Activated CD4-positive, alpha-beta T cell treated with anti-CD3 and anti-CD28 coated beads for 1 hour (primary cell): ENCODE data around the gene LIMK1.
"Not testable (repeated sequence)": the region's sequence is repeated elsewhere in the genome, so short reads cannot be mapped to it uniquely, and the experiment has no call there.

Experiments
- DNase-seq: peaks from one replicate; pipeline ENCODE4 v3.0.0-alpha.2; 2020

The LIMK1 gene

DNA sequence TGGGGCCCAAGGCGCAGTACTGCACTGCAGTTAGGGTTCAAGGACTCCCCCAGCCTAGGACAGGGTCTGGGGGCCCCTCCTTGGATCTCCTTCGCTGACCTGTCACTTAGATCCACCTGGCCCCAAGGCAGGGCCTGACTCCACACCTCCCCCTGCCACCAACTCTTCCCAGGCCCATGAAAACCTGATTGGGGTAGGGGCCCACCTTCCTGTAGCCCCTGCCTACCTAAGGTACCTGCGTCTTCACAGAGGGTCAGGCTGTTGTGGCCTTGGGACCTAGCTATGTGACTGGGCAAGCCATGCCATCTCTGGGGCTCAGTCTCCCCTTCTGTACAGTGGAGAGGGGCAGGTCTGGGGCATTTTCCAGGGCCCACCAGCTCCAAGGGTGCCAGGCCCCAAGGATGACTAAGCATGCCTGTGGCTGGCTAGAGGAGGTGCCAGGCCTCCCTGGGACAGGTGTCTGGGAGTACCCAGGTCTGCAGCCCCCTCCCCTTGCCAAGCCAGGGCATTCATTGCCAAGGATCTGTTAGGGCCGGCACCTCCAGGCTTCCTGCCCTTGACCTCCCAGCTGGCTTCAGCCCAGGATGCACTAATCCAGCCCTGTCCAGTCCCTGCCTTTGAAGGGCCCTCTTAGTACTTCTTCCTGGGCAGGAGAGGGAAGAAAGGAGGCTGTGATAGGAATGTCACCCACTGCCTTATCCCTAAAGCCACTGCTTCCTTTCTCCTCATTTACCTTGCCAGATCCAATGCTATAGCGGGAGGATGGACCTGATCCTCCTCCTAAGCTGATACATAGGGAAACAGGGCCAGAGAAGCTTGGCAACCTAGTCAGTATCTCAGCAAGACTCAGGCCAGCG lies 1.3 kb downstream of the LIMK1 start:
- no peak for DNase-seq

DNA sequence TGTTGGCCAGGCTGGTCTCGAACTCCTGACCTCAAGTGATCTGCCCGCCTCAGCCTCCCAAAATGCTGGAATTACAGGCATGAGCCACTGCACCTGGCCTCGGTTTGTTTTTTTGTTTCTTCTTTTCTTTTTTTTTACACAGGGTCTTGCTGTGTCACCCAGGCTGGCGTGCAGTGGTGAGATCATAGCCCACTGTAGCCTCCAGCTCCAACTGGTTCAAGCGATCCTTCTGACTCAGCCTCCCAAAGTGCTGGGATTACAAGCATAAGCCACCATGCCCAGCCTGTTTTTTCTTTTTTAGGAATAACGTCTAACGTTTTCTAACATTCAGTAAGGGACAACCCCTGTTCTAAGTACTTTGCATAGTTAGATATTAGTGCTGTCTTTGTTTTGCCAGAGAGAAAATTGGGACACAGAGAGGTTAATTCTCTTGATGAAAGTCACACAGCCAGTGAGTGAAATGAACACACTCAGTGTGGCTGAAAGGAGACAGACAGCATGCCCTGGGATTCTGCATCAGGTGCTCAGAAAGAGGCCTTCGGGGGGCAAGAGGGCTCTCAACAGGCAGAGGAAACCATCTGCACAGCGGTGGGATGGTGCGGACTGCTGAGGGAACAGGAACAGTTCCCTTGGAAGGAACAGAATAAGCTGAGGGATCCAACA lies 4.3 kb downstream of the LIMK1 start:
- DNase-seq, result no peak

DNA sequence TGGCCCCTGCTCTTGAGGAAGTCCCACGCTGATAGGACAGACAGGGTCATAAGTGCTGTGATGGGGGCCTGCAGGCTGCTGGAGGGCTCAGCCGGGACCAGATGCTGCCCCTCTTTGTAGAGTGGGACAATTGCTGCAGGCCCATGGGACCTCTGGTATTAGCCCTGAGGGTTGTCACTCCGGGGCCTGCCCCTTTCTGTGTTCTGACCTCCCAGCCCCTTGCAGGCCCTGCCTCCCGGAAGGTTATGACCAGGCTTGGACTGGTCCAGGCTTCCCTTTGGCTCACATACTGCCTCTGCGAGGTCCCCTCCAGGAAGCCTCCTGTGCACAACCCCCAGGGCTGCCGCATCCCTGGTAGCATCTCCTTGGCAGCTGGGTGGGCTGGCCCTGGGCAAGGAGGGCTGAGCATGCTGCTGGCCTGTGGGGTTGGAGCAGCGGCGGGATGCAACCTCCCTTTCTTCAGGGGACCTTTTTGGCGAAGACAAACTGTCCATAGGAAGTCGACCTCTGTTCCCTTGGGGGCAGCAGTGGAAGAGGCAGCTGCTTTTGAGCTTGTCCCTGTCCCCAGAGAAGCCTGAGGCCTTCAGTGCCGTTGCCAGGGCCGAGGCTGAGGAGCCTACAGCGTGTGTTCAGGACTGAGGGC lies 8.8 kb downstream of the LIMK1 start:
- DNase-seq, result no peak

DNA sequence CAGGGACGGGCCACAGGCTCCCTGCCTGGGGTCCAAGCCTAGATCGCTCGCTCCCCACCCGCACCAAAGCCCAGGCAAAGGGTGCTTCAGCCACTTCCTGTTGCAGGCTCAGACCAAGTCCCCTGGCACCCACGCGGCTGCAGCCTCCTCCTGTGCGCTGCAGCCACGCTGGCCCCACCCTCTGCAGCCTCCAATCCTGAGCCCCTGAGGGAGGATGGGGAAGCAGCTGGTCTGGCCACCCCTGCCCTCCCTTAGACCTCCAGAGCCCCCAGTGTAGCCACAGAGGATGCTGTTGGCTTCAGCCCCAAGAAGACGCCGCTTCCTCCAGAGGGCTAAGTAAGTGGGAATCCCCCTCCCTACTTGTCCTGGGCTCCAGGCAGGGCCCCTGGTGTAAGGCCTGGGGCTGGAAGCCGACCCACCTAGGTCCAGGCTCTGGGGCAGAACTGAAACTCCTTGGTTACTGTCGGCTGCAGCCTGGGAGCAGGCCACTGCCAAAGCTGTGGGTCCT lies 9.4 kb downstream of the LIMK1 start:
- no peak for DNase-seq

DNA sequence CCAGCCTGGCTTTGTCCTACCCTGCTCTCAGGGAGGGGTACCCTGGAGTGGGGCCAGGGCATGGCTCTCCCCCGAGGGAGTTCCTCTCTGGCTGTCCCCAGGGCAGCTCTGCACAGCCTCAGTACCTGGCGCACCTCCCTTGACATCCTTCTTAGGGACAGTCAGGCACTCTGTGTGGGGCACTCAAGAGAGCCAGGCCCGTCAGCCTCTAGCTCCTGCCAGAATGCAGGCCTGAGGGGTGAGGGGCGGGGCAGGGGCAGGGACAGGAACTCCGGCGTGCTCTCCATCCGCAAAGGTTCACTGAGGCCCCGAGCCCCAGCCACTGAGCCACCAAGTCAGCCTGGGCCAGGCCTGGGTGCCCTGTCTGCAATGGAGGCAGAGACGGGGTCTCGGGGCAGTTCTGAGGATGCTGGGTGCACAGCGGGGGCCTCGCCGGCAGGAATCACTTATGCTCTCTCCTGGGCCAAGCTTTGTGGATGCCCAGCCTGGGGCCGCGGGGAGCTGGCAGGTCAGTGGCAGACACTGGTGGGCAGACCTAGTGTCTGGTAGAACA lies 10.1 kb downstream of the LIMK1 start:
- no peak for DNase-seq

DNA sequence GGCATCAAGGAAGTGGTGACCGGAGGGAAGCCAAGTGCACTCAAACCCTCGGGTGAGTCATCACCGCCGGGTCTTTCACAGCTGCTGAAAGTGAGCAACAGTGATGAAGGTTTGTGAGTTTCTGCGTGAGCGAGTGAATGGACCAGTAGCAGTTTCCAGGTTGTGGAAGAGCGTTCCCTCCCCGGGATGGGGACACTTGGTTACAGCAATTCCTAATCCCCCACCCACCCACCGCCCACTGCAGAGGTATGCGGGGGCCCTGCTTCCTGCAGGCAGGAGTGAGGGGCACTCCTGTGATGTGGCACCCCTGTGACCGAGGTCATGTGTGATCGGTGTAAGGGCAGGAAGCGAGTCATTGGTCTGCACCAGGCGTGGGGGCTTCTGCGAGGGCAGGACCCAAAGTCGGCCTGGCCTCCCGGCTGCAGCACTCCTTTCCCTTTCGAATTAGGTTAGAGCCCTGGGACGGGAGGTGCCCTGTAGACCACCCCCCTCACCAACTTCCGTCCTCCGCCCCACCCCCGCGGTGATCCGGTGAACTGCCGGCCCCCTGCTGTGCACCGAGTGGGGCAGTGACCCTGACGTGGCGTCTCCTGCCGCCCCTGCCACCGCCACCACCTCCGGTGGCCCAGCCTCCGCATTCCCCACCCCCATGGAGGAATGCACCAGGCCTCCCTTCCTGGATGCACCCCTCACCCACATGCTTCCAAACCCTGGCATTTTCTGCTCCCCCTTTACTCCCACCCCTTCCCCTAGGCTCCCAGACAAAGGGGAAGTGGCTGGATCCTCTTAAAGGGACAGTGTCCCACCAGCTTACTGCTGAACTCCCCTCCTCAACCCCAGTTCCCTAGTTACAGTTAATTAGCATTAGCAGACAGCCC lies 10.9 kb downstream of the LIMK1 start:
- peak; percentile 55 for DNase-seq

DNA sequence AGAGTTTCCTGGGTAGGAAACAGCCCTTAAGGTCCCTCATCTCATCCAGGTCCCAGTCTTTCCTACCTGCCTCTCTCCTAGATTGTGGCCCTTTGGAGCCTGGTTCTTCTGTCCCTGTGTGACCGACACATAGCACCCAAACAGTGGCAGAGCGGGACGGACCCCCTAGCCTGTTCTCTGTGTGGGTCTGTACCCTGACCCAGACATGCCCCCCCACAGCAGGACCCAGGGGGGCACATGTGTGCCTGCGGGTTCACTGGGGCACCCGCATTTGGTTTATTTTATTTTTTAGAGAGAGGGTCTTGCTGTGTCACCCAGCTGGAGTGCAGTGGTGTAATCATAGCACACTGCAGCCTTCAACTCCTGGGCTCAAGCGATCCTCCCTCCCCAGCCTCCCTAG lies 11.5 kb downstream of the LIMK1 start:
- no peak for DNase-seq

DNA sequence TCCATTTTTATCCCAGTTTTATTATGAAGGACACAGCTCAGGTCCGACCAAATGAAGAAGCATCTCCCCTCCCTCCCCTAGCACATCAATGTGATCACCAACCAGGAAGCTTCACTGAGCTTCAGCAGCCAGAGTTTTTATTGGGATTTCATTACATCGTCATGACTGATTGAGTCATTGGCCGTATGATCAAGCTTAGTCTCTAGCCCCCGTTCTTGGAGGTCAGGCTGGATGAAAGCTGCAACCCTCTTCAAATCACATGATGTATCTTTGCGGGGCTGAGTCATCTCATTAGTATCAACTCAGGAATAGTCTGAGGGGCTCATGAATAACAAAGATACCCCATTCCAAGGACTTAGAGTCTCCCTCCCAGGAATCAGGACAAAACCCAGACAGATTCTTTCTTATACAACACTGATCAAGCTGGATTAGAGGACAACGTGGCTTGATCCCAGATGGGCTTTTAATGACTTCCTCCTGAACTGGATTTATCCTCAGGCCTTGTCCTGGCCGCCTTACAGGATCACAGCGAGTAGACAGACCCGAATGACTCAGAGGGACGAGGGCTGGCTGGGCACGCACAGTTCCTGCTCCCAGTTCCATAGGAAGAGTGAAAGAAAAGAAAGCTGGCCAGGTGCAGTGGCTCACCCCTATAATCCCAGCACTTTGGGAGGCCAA lies 14.5 kb downstream of the LIMK1 start:
- DNase-seq, result no peak

DNA sequence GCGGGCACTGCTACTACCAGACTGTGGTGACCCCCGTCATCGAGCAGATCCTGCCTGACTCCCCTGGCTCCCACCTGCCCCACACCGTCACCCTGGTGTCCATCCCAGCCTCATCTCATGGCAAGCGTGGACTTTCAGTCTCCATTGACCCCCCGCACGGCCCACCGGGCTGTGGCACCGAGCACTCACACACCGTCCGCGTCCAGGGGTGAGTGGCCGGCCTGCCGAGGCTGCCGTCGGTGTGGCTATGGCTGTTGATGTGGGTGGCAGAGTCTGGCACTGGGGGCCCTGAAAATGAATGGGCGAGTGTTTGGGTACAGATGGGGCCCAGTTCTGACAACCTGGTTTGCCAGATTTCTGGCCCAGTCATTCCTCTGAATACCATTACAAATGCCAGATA lies 15.4 kb downstream of the LIMK1 start:
- no peak for DNase-seq

DNA sequence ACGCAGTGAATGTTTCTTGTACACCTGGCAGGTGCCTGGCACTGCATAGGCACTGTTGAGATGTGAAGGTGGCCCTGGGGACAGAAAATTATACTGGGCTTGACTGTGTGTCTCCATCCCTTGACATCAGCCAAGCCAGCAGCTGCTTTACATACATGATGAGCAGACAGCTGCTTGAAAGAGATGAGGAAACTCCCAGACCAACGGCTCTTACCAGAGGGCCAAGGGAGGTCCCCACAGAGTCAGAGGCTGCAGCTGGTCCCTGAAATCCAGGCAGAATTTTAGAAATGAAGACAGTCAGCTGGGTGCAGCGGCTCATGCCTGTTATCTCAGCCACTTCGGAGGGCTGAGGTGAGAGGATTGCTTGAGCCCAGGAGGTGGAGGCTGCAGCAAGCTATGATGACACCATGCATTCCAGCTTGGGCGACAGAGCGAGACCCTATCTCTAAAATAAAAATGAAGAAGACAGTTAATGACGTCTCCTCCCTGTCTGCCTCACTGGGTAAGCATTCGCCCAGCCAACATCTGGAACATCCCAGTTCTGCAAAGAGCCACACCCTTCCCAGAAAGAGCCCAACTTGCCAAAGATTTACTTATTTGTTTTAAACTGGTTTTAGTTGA lies 17.6 kb downstream of the LIMK1 start:
- no peak for DNase-seq

DNA sequence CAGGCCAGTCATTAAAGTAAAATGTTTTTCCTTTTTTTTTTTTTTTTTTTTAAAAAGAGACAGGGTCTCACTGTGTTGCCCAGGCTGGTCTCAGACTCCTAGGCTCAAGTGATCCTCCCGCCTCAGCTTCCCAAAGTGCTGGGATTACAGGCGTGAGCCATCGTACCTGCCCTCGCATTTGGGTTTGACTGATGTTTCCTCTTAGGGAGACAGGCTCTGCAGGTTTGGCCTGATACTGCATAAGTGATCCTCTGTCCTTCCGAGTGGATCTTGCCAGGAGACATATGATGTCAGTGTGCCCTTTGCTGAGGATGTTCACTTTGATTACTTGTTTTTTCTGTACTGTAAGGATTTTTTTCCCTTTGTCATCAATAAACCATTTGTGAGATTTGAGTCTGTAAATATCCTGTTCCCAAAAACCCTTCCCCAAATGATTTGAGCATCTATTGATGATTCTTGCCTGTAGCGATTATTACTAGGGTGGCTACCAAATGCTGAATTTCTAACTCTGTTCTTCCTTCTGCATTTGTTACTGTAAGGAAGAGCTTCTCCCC lies 19.7 kb downstream of the LIMK1 start:
- DNase-seq, result no peak

DNA sequence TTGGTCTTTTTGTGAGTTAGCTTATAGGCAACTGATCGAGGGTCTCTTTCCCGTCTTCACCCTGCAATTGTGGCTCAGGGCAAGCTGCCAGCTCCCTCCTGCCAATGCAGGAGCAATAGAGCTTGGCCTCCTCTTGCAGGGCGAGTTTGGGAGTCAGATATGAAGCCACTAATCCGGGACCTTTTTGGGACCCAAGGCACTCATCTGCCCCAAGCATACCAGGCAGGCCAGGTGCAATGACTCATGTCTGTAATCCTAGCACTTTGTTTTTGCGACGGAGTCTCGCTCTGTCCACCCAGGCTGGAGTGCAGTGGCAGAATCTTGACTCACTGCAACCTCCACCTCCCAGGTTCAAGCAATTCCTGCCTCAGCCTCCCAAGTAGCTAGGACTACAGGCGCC lies 21.1 kb downstream of the LIMK1 start:
- DNase-seq, result no peak

DNA sequence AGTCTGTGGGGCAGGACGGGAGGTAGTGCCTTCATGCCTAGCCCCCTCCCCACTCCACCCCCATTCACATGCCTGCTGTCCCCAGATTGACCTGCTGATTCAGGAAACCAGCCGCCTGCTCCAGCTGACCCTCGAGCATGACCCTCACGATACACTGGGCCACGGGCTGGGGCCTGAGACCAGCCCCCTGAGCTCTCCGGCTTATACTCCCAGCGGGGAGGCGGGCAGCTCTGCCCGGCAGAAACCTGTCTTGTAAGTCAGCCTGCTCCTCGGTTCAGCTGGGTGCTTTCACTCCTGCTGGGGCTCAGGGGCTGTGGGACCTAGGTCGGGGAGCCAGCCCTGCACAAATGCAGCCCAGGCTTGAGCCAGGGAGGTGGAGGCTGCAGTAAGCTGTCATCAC lies 22.4 kb downstream of the LIMK1 start:
- no peak for DNase-seq

DNA sequence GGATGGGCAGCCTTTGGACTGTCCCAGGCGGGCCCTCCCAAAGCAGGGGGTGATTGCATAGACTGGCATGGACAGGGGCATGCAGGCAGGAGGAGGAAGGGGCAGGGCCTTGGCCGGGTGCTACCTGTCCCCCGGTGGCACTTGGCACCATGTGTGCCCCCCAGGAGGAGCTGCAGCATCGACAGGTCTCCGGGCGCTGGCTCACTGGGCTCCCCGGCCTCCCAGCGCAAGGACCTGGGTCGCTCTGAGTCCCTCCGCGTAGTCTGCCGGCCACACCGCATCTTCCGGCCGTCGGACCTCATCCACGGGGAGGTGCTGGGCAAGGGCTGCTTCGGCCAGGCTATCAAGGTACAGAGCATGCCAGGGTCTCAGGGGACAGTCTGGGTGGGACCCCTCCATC lies 23.2 kb downstream of the LIMK1 start:
- DNase-seq, result no peak

DNA sequence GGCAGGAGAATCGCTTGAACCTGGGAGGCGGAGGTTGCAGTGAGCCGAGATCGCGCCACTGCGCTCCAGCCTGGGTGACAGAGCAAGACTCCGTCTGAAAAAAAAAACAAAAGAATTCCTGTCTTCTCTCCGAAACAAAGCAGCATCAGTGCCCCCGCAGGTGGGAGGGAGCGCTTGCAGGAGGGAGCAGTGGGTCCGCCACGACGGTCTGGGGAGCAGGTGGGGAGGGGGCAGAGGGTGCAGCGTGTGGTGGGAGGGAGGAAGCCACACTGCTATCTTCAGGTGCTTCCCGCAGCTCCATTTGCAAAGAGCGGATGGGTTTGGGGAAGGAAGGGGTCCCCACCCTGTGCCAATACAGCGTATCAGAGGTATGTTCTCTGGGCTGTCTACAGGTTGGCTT lies 31.7 kb downstream of the LIMK1 start:
- no peak for DNase-seq

DNA sequence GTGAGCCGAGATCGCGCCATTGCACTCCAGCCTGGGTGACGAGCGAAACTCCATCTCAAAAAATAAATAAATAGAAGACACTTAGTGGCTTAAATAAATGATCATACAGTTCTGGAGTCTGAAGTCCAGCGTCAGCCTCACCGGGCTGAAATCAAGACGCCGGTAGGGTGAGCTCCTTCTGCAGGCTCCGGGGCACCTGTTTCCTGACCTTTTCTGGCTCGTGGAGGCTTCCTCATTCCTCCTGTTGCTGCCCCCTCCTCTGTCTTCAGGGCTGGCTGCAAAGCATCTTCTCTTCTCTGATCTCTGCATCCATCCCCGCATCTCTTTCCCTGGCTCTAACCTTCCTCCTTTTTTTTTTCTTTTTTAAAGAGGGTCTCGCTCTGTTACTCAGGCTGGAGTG lies 32.8 kb downstream of the LIMK1 start:
- DNase-seq, result no peak

DNA sequence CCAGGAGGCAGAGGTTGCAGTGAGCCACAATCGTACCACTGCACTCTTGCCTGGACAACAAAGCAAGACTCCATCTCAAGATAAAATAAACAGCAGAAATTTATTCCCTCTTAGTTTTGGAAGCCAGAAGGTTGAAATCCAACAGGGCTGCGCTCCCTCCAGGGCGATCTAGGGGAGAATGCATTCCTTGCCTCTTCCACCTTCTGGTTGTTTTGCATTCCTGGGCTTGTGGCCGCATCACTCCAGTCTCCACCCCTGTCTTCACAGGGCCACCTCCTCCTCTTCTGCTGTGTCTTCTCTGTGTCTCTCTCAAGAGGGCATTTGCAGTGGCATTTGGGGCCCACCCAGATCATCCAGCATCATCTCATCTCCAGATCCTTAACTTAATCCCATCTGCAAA lies 36.2 kb downstream of the LIMK1 start:
- DNase-seq, result no peak

DNA sequence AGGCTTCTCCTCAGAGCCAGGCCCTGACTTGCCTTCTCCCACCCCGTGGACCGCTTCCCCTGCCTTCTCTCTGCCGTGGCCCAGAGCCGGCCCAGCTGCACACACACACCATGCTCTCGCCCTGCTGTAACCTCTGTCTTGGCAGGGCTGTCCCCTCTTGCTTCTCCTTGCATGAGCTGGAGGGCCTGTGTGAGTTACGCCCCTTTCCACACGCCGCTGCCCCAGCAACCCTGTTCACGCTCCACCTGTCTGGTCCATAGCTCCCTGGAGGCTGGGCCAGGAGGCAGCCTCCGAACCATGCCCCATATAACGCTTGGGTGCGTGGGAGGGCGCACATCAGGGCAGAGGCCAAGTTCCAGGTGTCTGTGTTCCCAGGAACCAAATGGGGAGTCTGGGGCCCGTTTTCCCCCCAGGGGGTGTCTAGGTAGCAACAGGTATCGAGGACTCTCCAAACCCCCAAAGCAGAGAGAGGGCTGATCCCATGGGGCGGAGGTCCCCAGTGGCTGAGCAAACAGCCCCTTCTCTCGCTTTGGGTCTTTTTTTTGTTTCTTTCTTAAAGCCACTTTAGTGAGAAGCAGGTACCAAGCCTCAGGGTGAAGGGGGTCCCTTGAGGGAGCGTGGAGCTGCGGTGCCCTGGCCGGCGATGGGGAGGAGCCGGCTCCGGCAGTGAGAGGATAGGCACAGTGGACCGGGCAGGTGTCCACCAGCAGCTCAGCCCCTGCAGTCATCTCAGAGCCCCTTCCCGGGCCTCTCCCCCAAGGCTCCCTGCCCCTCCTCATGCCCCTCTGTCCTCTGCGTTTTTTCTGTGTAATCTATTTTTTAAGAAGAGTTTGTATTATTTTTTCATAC lies 38.0 kb downstream of the LIMK1 start:
- no peak for DNase-seq

DNA sequence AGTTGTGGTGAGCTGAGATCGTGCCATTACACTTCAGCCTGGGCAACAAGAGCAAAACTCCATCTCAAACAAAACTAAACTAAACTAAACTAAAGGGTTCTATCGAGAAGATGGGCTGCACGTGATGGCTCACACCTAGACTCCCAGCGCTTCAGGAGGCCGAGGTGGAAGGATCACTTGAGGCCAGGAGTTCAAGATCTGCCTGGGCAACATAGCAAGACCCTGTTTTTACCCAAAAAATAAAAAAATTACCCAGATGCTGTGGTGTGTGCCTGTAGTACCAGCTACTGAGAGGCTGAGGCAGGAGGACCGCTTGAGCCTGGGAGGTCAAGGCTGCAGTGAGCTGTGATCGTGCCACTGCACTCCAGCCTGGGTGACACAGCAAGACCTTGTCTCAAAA lies 40.3 kb downstream of the LIMK1 start:
- not testable (repeated sequence) for DNase-seq

DNA sequence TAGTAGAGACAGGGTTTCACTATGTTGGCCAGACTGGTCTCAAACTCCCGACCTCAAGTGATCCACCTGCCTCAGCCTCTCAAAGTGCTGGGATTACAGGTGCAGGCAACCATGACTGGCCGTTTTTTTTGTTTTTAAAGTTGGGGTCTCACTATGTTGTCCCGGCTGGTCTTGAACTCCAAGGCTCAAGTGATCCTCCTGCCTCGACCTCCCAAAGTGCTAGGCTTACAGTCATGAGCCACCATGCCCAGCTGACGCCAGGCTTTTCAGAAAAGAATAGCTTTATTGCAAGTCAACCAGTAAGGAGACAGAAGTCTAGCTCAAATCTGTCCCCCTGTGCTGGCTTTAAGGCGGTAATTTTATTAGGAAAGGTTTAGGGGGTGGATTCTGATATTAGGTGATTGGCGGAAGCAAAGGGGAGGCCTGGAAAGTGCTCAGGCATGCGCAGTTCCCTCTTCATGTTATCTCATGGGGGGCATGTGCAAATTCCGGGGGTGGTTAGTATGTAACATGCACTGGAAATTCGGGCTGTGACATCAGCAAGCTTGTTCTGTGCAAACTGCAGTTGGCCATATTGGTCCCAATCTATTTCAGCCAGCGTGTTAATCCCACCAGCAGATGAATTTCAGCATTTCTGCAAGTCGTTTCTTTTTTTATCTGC lies 42.7 kb downstream of the LIMK1 start:
- no peak for DNase-seq
